Pancreas (tissue), 10 donors: ENCODE measurements around the gene COL5A1. TPM values are rescaled to one million over a fixed set of nuclear protein-coding genes. Genes with fewer than 3 reads are reported as not detected.

ENCODE experiments used
- ATAC-seq, 4 donors: fragments of 200-7000 bp; cut with Tn5 transposase; one replicate each; pipeline versions ENCODE4 v1.8.0 to v1.9.1; 2020; ENCODE audit warnings: mild to moderate bottlenecking in 4 of 4, moderate library complexity in 4 of 4
- DNase-seq, 6 donors: peaks; one replicate each; pipeline ENCODE4 v3.0.0-alpha.2; 2020
- FAIRE-seq: peaks from 2 replicates; lab custom pipeline; 2012; peaks lifted over from hg19 to GRCh38; lab: Jason Lieb, UNC
- H3K27ac ChIP-seq, 4 donors: fragments of 200-600 bp; sonication (generic); 1 replicate in 3 of 4; 2 replicates in 1 of 4; pipeline versions ENCODE4 v1.5.0 to v1.8.0; 2020
- H3K27me3 ChIP-seq, 4 donors: fragments of 200-600 bp; one replicate each; pipeline ENCODE4 v1.8.0; 2021
- H3K36me3 ChIP-seq, 3 donors: fragments of 200-600 bp; sonication (generic) in 1 of 3; one replicate each; pipeline versions ENCODE4 v1.5.0 to v1.8.0; 2020 to 2021
- H3K4me1 ChIP-seq, 3 donors: fragments of 200-600 bp; one replicate each; pipeline ENCODE4 v1.8.0; 2021
- H3K4me3 ChIP-seq, 4 donors: fragments of 200-600 bp; sonication (generic) in 2 of 4; one replicate each; pipeline versions ENCODE4 v1.5.0 to v1.8.0; 2020 to 2021
- H3K9me3 ChIP-seq, 4 donors: fragments of 200-600 bp; one replicate each; pipeline ENCODE4 v1.8.0; 2021
- CTCF ChIP-seq, 4 donors: fragments of 200-600 bp; sonication (generic) in 3 of 4; IDR thresholded peaks; one replicate each; pipeline versions ENCODE4 v1.5.0 to v1.8.0; 2021; ENCODE audit warnings: antibody characterized with exemption in 4 of 4
- WGBS, 2 donors: extraction: QIAGEN DNeasy Blood & Tissue Kit; methylation state at CpG; one replicate each; pipeline ENCODE4 v1.1.7; 2013; 5-methylcytosine and 5-hydroxymethylcytosine counted together
- intact Hi-C, 3 donors: fragments of 100-400 bp; cut with DNase I; formaldehyde crosslinking; loops; one replicate each; pipeline versions ENCODE4 v1.11.1 to v1.14.2; 2022
- microRNA-seq, 2 donors: library from miRNA; unstranded; fragments of <30 nt; microRNA quantifications; one replicate each; pipeline versions ENCODE4 to v1.1.0, GENCODE V29; 2019 to 2020
- polyA plus RNA-seq, 2 donors: library from polyadenylated mRNA; stranded (reverse); fragments of 200-250 nt; gene quantifications; one replicate each; pipeline ENCODE4 v1.2.3, GENCODE V29; 2013
- total RNA-seq, 6 donors: library from RNA; stranded (reverse); fragmentation: NEBNext Ultra II Directional in 4 of 6; extraction: Animal tissue kit (Norgen Biotek cat#: 25700) in 4 of 6; gene quantifications; one replicate each; pipeline versions ENCODE4 v1.2.1 to v1.2.4, GENCODE V29; 2021 to 2023
- donor health status: healthy with polysubstance abuse.
- donor health status: DM: no; HTN: no; CAD: no; lungs with moderate emphysema.
- donor health status: DM: no; HTN: no; CAD: no.
- donor health status: control.
- donor health status: control.
- donor health status: Bipolar disorder and iron deficiency.
- donor health status: DM: yes; HTN: yes; CAD: no.
- donor health status: DM: no; HTN: no; CAD: no.
- donor health status: DM: no; HTN: no; CAD: no.
- donor health status: DM: yes; HTN: yes; CAD: no.

The COL5A1 gene
- total and polyA plus RNA-seq, 8 donors, result 1.2 to 62.8 (median 3.5) TPM

GRCh38 chr9:134892221-134892620, 250.6 kb downstream of the COL5A1 start:
- WGBS, 2 donors, result 77 to 93% methylated on average over 6 of the region's 6 CpGs
- Histone ChIP-seq H3K4me3 (no peak overlapping the region), H3K4me1 (no peaks in the 10 kb centered on the region), H3K27me3 (no peaks in the 10 kb centered on the region), H3K9me3 (no peaks in the 10 kb centered on the region), H3K36me3 (no peaks in the 10 kb centered on the region), H3K27ac (no peak overlapping the region)
- TF ChIP-seq CTCF (IDR thresholded peaks at IDR 0.05), result no peak
- DNase-seq (peak in 1 of 6 donors; percentile 35), ATAC-seq (no peak), FAIRE-seq (no peak)
- intact Hi-C loops, result no loop called here

- Histone ChIP-seq H3K4me1 (no peaks in the 10 kb centered on the region), H3K36me3 (no peaks in the 10 kb centered on the region), H3K9me3 (no peaks in the 10 kb centered on the region), H3K27ac (no peak overlapping the region), H3K4me3 (no peak overlapping the region), H3K27me3 (no peaks in the 10 kb centered on the region)
- ATAC-seq, result no peak
- FAIRE-seq, result no peak
- 79 to 92% methylated on average over 7 of the region's 7 CpGs for WGBS, 2 donors
- TF ChIP-seq CTCF (IDR thresholded peaks at IDR 0.05), result no peak
- DNase-seq, result peak in 1 of 6 donors; percentile 7
- intact Hi-C loops, result no loop called here
These were observed 251.3 kb downstream of the COL5A1 start for GRCh38 chr9:134892820-134893420.

Small RNA genes lying within 50 kb of the gene (microRNA-seq; reads per million reads assigned to microRNA genes)
- gene MIR3689A, result 0 reads per million in 2 donors
- gene MIR3689B, result 0 reads per million in 2 donors
- 0 reads per million in 2 donors for gene MIR3689C
- gene MIR3689D1, result 0 reads per million in 2 donors
- 0 reads per million in 2 donors for gene MIR3689D2
- 0 reads per million in 2 donors for gene MIR3689E
- 0 reads per million in 2 donors for gene MIR3689F

Other genes with a start within 250 kb of the COL5A1 start
- gene FCN2, start 239.0 kb downstream of the COL5A1 start, total RNA-seq, result under 1 TPM in 4 of 6 donors, not detected in 2; 0.16 to 0.84 (median 0.42) TPM
- under 1 TPM in 1 of 2 donors, not detected in 1; 0.38 TPM for gene FCN2, start 239.0 kb downstream of the COL5A1 start, polyA plus RNA-seq